ENCODE results near the gene MYOCOS. TPM values are rescaled to one million over a fixed set of nuclear protein-coding genes. Genes with fewer than 3 reads are reported as not detected.
"Not testable (repeated sequence)": the region's sequence is repeated elsewhere in the genome, so short reads cannot be mapped to it uniquely, and the experiment has no call there.

The MYOCOS gene
- total and polyA plus RNA-seq, 3 donors from 2014 or later: 0.33 to 0.55 (median 0.37) TPM

DNA sequence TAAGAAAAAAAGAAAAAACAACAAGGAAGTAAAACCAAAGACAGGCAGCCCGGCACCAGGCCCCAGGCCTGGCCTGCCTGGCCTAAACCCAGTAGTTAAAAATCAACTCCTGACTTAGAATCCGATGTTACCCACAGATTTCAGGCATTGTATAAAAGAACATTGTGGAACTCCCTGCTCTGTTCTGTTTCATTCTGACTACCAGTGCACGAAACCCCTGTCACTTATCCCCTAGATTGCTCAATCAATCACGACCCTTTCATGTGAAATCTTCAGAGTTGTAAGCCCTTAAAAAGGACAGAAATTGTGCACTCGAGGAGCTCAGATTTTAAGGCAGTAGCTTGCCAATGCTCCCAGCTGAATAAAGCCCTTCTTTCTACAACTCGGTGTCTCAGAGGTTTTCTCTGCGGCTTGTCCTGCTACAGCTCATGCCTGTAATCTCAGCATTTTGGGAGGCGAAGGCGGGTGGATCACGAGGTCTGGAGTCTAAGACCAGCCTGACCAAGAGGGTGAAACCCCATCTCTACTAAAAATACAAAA, 15.6 kb upstream of the MYOCOS start:
- DNase-seq: no peak
- Histone ChIP-seq H3K4me1 (no peaks in the 10 kb centered on the region), H3K36me3 (ENCODE audit: low read depth, missing control alignments) (no peaks in the 10 kb centered on the region), H3K27ac (no peak overlapping the region), H3K4me3 (no peak overlapping the region), H3K27me3 (no peaks in the 10 kb centered on the region), H3K9me3 (no peaks in the 10 kb centered on the region)
- 88 to 91% methylated on average over 10 of the region's 10 CpGs for WGBS, 2 donors
- intact Hi-C loops (cut with DNase I; ENCODE audit: low total_unique reads): no loop called here
- no peak for TF ChIP-seq CTCF (IDR thresholded peaks at IDR 0.05)
- no peak for TF ChIP-seq POLR2A (IDR thresholded peaks at IDR 0.05)

GRCh38 chr1:171610385-171610784, 11.7 kb upstream of the MYOCOS start:
- no peaks in the 10 kb centered on the region for H3K4me1 ChIP-seq
- H3K36me3 ChIP-seq (ENCODE audit: low read depth, missing control alignments): no peaks in the 10 kb centered on the region
- H3K27ac ChIP-seq: no peak overlapping the region
- DNase-seq: no peak
- WGBS, 2 donors: 85 to 94% methylated on average over 2 of the region's 2 CpGs
- intact Hi-C loops (cut with DNase I; ENCODE audit: low total_unique reads): no loop called here
- no peaks in the 10 kb centered on the region for H3K27me3 ChIP-seq
- TF ChIP-seq CTCF (IDR thresholded peaks at IDR 0.05) (no peak), POLR2A (IDR thresholded peaks at IDR 0.05) (no peak)
- H3K4me3 ChIP-seq: no peak overlapping the region
- H3K9me3 ChIP-seq: no peaks in the 10 kb centered on the region

DNA sequence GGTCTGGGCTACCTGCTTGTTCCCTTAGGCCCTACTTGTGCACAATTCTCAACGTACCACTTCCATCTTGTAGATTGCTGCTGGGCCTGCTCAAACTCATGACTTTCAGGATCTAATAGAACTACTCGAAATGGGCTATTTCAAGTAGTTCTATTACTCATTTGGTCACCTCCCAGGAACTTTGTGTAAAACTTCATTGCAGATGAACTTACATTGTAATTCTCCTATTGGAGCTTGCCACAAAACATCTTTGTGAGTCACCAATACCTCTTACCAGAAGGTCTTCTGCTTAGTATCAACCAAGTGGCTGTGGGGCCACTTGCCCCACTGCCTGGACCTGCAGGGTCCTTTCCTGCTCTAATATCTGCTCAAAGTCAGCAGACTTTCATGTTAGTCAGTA, 10.7 kb upstream of the MYOCOS start:
- no peak for TF ChIP-seq POLR2A (IDR thresholded peaks at IDR 0.05)
- no peak for TF ChIP-seq CTCF (IDR thresholded peaks at IDR 0.05)
- no peak overlapping the region for H3K4me3 ChIP-seq
- WGBS, 2 donors: 91 to 93% methylated on average over 2 of the region's 2 CpGs
- no peaks in the 10 kb centered on the region for H3K4me1 ChIP-seq
- H3K27me3 ChIP-seq: no peaks in the 10 kb centered on the region
- no peaks in the 10 kb centered on the region for H3K9me3 ChIP-seq
- intact Hi-C loops (cut with DNase I; ENCODE audit: low total_unique reads): no loop called here
- DNase-seq: no peak
- no peak overlapping the region for H3K27ac ChIP-seq
- no peaks in the 10 kb centered on the region for H3K36me3 ChIP-seq (ENCODE audit: low read depth, missing control alignments)

- WGBS, 2 donors: 67 to 69% methylated on average over 1 of the region's 1 CpG
- TF ChIP-seq CTCF (IDR thresholded peaks at IDR 0.05) (no peak), POLR2A (IDR thresholded peaks at IDR 0.05) (no peak)
- no peaks in the 10 kb centered on the region for H3K4me1 ChIP-seq
- no peak overlapping the region for H3K4me3 ChIP-seq
- no peaks in the 10 kb centered on the region for H3K27me3 ChIP-seq
- no peak for DNase-seq
- H3K9me3 ChIP-seq: no peaks in the 10 kb centered on the region
- H3K27ac ChIP-seq: no peak overlapping the region
- intact Hi-C loops (cut with DNase I; ENCODE audit: low total_unique reads): no loop called here
- no peaks in the 10 kb centered on the region for H3K36me3 ChIP-seq (ENCODE audit: low read depth, missing control alignments)
Observed at GRCh38 chr1:171613282-171613681, 8.8 kb upstream of the MYOCOS start.

- intact Hi-C loops (cut with DNase I; ENCODE audit: low total_unique reads); H3K4me1 ChIP-seq; DNase-seq; H3K4me3 ChIP-seq; H3K36me3 ChIP-seq (ENCODE audit: low read depth, missing control alignments); H3K9me3 ChIP-seq; H3K27me3 ChIP-seq; H3K27ac ChIP-seq: not testable (repeated sequence)
- 87 to 90% methylated on average over 11 to 14 of the region's 14 CpGs for WGBS, 2 donors
Observed at GRCh38 chr1:171615122-171615906, 6.7 kb upstream of the MYOCOS start.
